KBM-7 (cell line): ENCODE measurements around the gene TLK2.

Experiments used
- DNase-seq: peaks from one replicate; pipeline ENCODE4 v3.0.0-alpha.2; 2015
- in situ Hi-C: fragments of 300-500 bp; cut with MboI; formaldehyde crosslinking; loops from 2 replicates; pipeline ENCODE4 v1.14.3; 2020; ENCODE audit warnings: low sequenced_read_pairs, low pct_unique_long_range_greater_than_20kb, mixed read lengths

The TLK2 gene

DNA sequence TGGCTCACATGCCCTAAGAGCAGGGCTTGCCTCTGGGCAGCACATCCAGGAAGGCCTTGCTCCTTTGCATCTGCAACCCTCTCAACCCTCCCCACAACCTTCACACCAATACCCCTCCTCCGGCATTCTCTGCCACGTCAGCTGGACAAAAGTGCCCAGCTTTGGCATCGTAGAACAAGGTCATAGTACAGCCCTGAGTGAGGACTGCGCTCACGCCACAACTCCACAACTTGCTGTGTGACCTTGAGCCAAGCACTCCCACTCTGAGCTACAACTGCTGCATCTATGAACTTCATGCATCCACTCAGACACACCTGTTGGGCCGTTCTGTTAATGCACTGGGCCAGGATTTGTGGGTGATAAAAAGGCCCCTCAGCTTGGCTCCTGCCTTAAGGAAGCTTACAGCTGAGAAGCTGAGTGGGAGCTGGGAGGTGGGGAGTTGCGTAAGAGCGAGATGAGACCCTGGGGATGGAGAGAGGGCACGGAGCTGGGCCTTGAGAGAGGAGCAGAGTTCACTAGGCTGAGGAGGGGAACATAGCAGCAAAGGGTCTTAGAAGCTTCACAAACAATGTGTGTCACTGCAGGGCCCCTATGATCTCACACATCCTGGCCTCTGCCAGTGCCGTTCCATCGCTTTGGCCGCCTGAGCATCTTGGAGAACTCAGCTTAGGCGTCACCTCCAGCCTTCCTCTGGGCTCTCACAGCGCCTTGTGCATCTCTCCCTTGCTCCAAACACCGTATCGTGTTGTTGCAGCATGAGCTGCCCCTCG is 140.2 kb downstream of the TLK2 start:
- DNase-seq: no peak
- in situ Hi-C loops: no loop called here

DNA sequence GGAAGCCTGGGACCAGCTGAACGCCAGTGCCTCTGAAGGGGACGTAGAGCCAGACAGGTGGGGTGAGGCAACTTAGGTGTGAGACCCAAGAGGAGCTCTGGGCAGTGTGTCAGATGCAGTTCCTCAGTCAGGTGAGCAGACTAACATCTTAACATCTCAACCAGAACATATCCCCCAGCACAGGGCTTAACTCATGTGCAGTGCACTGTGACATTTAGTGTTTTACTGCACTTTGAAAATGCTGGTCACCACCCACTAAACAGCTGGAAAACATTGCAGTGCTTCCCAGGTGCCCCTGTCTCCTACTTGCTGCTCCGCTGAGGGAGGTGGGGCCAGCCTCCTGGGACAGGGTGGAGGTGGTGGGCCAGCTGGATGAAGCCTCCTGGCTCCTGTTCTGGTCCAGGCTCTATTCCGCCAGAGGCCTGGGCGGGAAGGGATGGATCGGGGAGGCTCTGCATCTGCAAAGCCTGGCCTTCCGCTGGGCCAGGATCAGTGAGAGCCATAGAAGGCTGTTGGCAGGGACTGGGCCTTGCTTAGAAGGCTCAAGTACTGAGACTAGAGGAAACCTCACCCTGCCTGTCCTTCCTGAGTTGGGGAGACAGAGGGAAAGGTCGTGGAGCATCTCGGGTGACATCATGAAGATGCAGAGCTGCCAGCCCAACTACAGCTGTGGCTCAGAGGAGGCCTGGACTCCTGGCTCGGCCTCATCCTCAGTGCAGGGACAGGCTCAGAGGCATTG is 141.0 kb downstream of the TLK2 start:
- in situ Hi-C loops: no loop called here
- DNase-seq: no peak

GRCh38 chr17:62621223-62621622 is 142.6 kb downstream of the TLK2 start:
- in situ Hi-C loops: no loop called here

DNA sequence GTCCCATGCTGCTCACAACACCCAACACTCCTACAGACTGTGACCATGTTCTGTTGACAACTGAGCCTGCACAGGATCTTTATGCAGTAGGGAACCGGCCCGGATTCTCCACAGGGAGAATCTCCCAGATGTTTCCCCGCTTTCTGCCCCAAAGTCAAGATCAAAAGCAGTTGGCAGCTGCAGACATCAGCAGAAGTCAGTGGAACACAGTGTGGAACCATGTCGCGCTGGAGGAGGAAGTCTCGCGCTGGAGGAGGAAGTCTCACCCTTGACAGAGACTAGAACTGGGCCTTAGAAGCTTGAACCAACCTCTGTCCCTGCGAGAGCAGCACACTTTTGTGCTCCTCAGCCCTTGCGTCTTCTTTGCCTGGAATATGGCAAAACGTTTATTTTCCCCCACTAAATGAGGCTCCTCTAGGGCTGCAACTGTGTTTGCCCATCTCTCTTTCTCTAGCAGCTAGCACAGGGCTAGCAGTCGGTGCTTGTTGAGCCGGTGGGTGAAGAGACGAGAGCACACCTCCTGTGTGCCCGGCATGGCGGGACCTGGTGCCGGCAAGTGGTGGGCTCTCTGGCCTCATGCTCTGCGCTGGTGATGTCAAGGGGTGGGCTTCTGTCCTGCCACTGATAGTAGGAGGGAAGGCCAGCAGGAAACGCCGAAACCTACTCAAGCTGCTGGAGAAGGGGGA is 146.7 kb downstream of the TLK2 start:
- DNase-seq: peak; percentile 50
- in situ Hi-C loops: no loop called here

More at GRCh38 chr17:62621223-62621622, 142.6 kb downstream of the TLK2 start:
- DNase-seq: no peak

DNA sequence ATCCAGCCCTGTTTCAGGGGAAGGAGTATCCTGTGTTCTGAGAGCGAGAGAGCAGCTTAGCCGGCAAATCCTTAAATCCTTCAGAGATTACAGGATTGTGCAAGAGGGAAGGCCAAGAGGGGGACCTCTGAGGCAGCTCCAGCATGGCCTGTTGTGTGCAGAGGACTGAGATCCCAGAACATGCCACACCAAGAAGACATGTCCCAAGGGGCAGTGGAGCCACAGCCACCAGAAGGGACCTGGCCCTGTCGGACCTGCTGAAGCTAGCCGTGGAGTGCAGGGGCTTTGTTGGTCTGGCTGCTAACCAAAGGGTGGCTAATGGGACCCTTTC is 147.2 kb downstream of the TLK2 start:
- in situ Hi-C loops: no loop called here
- DNase-seq: no peak

GRCh38 chr17:62626719-62627218 is 148.1 kb downstream of the TLK2 start:
- in situ Hi-C loops: no loop called here
- peak; percentile 70 for DNase-seq

- in situ Hi-C loops: no loop called here
- peak; percentile 79 for DNase-seq
Measured at GRCh38 chr17:62627219-62627903, 148.7 kb downstream of the TLK2 start, which contains the start of gene MRC2. TSS of gene MRC2 (plus strand) at chr17:62627670. CDS start at chr17:62627803, 133 bp downstream.

GRCh38 chr17:62627904-62628633 is 149.4 kb downstream of the TLK2 start:
- in situ Hi-C loops: no loop called here
- peak; percentile 81 for DNase-seq

- no peak for DNase-seq
- in situ Hi-C loops: no loop called here
Measured at GRCh38 chr17:62628831-62629555, 150.4 kb downstream of the TLK2 start.

DNA sequence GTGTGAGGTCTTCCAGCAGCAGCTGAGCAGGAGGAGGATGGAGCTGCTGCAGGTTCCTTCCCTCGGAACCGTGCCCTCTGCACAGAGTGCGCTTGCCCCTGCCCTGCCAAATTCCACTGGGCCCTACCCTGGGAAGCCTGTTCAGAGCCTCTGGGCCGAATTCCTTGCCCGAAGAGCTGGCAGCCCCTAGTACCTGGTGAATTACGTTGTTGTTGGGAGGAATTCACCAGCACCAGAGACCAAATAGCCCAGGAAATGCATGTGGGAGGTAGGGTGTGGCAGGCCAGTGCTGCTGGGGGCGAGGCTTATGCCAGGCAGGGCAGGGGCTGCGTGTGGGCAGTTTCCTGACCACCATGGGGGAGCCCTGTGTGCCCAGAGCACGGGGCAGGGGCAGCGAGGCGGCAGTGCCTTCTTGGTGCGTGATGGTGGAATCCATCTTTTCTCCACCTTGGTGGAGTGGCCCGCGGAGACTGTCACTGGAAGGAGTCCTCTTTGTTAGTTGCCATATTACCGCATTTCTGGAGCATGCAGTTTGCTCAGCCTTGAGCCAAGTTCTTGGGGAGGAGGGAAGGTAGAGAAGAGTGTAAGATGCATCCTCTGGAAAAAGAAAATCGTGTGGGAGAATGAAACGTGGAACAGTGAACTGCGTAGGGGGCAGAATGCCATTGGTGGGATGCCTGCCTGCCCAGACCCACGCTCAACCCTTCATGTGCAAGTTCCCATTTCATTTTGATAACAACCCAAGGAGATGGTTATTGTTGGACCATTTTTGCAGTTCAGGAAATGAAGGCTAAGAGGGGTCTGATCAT is 151.1 kb downstream of the TLK2 start:
- in situ Hi-C loops: no loop called here
- DNase-seq: no peak

DNA sequence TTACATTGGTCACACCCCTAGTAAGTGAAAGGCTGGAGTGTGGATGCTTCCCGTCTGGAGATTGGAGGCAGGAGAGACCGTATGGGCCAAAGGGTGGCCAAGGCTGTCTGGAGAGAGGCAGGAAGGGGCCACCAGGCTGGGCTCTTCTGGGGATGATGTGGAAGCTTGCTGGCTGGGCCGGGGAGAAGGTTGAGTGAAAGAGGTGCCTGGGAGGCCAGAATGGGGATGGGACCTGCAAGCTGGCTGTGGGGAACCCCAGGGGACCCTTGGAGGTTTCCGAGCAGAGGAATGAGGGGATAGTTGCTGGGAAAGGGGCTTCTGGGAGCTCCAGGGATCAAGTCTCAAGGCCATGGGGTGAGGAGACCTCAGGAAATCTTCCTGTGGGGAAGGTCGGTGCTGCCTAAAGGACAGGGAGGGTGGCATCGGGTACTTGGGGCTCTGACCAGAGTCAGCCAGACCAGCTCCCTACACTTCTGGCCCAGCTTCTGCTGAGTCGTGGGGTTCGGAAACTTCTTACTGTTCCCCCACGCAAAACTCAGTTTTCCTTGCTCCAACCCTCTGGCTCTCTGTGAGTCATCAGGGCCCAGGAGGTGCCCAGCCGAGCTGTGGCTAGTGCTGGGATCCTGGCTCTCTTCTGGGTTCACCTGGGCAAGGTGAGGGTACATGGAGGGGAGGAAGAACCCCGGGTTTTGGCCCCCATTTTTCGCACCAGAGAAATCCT is 151.9 kb downstream of the TLK2 start:
- no peak for DNase-seq
- in situ Hi-C loops: no loop called here

DNA sequence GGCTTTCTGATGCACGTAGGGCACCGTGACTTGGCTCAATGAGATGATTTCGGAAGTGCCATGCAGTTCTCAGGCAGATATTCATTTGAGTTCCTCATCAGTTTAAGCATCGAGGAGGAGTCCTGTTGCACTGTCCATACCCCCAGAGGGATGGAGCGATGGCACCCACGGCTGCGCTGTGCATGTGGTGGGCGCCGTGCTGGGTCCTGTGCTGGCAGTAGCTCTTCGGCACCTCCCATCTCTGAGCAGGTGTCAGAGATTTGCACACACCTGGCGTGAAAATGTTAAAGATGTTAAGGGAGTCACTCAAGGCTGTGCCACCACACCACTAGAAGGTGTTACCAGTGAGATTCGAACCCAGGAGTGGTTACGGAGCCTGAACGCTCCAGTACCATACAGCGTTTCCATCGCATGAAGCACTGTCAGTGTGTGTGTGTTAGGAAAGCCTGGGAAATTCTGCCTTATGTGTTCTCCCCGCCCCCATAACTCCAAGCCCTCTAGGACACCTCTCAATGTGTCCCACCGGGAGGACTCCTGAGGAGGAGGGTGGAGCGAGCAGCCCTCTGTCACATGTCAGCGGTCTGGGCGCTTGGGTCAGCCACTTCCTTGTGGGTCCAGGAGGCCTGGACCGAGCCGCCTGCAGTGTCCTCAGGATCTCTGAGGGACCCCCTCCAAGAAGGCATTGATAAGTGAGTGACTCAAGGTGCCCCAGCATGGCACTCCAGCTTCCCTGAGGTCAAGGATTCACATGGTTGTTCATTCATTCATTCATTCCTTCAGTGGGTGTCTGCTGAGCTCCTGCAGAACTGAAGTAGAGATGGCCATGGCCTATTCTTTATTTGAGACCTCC is 152.7 kb downstream of the TLK2 start:
- in situ Hi-C loops: no loop called here
- no peak for DNase-seq

DNA sequence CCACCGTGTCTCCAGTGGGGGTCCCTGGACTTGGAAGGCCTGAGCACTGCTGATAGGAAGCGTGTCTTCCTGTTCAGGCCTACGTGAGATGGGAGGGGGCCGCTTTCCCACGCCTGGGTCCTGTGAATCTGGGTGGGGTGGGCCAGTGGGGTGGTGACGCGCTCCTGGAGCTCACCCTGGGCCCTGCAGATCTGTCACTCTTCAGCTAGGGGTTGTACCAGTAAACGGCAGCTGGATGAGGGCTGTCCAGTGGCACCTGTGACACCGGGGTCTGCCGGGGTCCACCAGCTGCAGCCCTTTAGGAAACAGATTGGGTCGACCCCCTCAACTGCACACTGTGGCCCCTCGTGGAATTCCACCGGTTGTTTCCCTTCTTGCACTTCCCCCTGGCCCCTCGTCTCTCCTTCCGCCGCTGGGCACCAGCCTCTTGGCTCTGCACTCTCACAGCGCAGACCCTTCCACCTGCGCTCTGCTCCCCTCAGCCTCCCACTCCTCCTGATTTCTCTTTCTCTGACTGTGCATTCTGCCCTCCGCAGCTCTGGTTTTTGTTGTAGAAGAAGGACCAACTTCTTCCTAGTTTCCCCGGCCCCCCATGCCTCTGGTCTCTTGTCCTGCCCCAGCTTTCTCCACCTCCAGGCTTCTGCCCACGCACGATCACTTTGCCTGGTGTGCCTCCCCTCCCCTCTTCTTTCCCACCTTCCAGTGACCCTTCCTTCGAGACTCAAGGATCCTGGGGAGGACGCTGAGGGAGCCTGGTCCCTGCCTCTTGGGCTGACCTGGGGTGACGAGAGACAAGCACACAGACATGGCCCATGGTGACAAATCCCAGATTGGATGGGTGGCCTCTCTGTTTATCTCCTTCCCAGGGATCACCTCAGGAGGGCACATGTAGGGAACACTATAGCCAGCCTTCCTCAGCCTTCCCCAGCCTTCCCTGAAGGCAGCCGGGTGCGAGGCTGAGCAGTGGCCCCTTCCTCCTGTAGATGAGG is 153.6 kb downstream of the TLK2 start:
- in situ Hi-C loops: no loop called here
- no peak for DNase-seq

- DNase-seq: peak; percentile 55
- in situ Hi-C loops: no loop called here
Measured at GRCh38 chr17:62637809-62638208, 159.2 kb downstream of the TLK2 start.

DNA sequence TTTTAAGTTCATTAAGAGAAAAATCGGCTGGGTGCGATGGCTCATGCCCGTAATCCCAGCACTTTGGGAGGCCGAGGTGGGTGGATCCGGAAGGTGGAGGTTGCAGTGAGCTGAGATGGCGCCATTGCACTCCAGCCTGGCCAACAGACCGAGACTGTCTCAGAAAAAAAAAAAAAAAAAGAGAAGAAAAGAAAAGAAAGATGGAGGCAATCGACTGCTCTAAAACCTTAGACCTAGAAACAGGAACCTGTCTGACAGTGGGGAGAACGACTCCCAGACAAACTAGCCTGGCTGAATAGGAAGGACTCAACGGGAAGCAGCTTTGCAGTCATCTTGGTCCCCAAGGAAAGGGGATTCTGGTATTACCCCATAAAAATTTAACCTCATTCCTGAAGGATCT is 162.5 kb downstream of the TLK2 start:
- DNase-seq: peak; percentile 88
- in situ Hi-C loops: no loop called here
